ENCODE data around the gene CBFA2T2.

Gene CBFA2T2

DNA sequence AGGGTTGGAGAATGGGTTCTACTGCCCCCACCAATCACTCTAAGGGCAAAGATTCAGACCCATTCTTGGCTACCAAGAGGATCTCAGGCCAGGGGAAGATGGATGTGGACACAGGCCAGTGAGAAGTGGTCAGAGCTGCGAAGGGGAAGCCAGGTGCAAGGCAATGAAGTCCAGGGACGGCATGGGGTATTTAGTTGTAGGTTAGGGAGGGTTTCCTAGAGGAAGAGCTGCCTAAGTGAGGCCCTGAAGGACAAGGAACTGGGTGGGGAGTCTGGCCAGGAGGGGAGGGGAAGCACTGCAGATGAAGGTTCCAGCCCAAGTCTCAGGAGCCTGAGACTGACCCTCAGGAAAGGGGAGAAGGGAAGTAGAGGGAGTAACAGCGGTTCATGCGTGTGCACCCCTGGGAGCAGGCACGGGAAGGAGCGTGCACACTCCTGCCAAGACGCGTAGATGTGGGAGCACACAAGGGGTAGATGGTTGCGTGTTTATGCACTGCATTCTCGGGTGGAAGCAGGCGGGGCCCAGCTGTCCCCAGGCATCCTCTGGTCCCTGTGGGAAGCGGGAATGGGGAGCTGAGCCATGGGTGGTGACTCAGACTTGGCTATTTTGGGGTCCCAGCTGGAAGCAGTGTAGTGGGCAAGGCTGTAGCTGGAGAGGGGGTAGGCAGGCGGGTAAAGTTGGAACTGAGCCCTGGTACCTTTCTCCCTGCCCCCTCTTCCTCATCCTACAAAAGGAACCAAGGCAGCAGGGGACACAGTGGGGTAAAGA lies 180.2 kb downstream of the CBFA2T2 start:
- DNase-seq: no peak

DNA sequence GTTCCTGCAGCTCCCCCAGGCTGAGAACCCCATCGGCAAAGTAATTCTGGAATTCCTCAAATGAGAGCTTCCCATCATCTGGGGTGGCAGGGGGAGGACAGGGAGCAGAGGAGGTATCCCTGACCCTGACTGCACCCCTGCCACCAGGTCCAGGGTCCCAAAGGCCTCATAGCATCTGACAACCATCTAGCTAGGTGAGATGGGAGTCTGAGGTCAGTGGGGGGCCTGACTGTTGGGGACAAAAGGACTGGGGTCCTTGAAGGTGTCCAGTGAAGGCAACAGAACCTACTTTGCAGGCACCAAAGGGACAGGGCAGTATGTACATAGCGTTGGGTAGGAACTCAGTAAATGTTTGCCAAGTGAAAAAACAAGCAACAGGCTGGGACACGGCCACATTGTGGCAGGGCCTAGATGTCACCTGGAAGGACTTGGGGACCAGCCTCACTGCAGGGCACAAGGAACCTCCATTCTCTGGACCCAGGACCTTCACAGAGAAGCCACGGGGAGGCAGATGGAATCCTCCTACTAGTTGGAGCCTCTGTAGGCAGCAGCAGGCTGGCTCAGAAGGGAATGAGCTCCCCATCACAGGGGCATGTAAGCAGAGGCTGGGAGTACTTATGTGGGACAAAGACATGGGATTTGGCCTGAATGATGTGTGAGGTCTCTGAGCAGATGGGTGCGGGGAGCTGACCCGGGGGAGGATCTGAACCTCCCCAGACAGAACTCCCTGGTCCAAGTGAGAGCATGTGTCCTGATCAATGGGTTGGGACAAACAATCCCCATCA lies 181.0 kb downstream of the CBFA2T2 start:
- DNase-seq: no peak

DNA sequence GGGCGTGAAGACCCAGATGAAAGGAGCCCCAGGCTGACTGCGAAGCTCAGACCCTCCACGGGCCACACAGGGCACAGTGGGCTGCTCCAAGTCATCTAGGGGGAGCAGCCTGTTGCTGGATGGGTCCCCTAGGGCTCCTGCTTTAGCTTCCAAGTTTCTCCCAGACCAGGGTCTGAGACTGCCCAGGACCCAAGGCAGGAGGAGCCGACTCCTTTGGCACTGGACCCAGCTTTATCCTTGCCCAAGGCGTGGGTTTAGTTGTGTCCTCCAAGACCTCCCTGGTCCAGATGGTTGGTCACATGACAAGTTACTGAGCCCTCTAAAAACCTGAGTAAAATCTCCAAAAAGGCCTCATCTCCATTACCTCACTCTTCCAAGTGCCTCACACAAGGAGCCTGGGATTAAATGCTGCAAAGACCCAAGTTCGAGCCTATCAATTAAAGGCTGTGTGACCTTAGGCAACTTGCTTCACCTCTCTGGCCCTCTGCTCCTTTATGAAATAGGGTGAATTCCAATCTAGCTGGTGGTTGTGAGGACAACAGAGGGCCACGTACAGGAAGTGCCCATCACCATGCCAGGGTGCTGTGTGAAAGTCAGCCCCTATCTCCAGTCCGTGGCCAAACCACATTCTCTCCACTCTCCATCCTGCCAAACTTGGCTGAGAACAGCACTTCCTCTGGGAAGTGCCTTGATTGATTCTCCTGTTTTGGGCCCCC lies 181.8 kb downstream of the CBFA2T2 start:
- no peak for DNase-seq

DNA sequence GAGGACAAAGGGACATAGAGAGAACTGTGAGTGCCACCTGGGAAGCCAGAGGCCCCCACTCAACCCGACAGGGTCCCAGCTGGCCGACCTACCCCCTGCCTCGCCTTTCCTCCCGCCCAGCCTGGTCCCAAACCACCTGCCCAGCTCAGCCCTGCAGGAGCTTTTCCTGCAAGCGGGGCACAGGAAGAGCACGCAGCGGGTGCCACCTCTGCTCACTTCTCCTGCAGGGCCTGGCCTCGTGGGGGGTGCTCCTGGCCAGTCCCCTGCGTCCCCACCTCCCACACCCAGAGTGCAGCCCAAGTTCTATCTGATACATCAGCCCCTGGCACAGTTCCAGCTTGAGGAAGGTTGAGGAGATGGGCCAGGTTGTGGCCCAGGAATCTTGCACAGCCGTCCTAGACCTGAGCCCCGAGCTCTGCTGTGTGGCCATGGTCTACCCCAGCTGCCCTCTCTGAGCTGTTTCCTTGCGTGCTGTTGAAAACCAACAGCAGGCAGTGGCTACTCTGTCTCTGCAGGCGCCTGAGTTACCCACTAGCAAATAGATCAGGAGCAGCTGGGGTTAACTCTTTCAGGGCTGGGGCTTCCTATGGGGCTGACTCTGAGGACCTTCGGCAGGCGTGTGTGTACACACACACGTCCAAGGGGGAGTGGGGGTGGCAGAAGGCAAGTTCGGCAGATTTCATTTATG lies 182.7 kb downstream of the CBFA2T2 start:
- no peak for DNase-seq

DNA sequence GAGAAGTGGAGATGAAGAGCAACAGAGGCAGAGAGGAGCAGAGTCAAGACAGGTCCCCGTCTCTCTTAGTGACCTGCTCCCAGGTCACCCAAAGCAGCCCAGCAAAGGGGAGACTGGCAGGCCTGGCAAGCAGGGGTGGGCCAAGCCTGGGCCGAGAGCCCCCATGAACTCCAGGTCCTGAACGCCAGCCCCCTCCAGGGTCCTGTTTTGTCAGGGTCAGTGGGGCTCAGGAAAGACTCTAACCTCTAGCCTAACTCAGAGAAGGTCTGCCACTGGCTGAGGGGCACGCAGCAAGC lies 183.2 kb downstream of the CBFA2T2 start:
- DNase-seq: no peak

DNA sequence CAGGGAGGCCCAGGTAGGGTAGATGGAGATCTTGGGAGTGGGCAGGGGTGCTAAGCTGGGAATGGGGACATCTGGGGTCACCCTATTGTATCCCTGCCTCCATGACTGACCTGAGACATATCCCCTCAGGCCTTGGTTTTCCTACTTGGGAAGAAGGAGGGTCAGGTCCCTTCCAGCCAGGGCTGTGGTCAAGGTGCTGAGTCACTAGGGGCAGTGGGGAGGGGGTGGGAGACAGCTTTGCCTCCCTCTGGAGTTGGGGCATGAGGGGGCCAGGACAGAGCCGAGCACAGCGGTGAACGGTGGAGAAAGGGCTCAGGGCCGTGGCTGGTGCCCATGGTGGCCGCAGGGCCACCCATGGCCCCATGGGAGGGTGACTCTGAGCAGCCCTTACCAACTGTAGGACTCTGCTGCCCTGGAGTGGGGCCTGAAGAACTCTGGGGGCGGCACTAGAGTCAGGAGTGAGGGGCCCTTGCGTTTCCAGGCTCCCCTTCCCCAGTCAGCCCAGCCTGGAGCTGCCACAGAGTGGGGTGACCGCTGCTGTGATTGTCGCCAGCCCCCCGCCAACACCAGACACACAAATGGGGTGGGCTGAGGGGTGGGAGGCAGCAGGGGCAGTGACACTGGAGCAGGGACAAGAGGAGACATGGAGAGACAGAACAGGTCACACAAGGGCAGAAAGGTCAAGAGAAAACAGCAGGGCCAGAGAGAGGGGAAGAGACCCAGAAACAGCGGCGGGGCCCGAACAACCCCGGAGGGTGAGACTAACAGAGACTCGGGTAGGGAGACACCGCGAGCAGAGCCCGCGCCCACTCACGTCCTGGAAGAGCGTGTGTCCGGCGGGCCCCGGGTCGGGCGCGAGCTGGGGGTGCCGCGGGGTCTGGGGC lies 183.8 kb downstream of the CBFA2T2 start:
- DNase-seq: no peak

DNA sequence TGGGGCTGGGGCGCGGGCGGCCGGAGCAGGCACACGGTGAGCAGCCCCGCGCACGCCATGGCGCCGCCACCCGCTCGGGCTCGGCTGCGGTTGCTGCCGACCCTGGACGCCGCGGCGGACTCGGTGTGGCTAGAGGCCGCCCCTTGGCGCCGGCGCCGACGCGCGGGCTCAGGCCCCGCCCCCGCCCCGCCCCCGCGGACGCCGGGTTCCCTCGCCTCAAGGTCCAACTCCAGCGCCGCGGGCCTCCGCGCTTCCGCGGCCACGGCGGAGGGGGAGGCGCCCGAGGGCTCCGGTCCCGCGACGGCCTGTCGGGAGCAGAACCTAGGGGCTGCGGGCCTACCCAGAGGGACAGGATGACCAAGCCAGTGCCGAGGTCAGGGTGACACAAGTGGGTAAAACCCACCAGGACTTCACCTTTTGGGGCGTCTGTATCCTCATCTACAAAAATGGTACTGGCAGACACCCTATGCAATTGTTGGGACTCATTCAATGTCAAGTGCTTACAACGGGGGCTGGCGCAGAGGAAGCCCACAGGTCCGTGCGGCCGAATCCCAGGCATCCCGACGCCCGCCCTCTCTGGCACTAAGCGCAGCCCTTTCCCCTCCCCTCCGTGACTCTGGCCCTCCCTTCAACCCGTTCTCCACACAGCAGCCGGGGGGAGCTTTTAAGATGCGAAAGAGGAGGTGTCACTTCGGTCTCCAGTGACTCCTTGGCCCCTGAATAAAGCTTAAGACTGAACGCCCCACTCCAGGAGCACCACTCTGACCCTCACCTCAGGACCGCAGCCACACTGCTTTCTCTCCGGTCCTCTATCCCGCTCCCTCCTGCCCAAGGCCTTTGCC lies 184.6 kb downstream of the CBFA2T2 start, which contains the start of gene NECAB3:
NECAB3 (minus strand) TSS at position 135 of the 842 bp plus-strand sequence; CDS start at position 59, 76 bp downstream.
- DNase-seq: peak; percentile 71

DNA sequence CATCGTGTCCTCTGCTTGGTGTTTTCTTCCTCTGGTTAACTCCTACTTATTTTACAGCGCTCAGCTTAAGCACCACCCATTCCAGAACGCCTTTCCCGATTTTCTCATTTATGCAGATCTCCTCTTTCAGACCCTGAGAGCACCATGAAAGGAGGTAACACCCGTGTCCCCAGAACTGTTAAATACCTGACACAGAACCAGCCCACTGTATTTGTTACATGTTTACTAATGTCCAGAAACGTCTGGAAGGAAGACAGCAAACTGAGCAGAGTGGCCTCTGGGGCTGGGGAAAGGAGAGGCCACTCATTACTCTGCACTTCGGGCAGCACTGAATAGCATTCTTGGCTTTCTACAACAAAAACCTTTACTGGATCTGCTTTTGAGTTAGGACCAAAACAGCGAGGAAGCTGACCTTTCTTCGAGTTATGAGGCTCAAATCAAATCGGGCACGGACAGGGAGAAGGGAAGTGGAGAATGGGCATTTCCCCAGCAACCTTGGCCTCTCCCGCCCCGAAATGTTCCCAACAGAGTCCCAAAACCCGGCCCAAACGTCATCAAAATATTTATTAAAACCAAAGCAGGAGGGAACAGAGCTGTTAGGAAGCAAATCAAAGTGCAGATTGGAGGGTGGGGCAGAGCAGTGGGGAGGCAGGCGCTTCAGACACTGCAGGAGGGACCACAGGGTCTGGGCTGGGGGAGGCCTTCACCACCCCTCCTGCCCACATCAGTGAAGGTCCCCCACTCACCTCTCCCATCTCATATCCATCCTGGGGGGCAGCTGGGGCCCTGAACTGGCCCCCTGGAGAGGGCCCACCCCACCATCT lies 185.5 kb downstream of the CBFA2T2 start:
- no peak for DNase-seq

DNA sequence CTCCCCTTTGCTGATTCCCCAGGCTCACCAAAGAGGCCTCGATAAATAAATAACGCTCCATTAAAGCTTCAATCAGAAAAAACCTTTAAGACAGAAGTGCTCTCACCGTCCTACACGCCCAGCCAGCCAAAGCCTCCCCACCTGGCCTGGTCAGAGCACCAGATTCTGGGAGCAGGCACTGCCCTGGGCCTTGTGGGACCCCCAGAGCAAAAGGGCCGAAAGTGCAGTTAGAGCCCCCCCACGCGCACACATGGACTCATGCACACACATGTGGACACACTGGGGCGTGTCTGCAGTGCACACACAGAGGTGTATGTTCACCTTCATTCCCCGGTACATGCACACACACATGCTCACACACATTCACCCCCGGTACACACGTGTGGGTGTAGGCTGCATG lies 186.2 kb downstream of the CBFA2T2 start:
- DNase-seq: no peak

DNA sequence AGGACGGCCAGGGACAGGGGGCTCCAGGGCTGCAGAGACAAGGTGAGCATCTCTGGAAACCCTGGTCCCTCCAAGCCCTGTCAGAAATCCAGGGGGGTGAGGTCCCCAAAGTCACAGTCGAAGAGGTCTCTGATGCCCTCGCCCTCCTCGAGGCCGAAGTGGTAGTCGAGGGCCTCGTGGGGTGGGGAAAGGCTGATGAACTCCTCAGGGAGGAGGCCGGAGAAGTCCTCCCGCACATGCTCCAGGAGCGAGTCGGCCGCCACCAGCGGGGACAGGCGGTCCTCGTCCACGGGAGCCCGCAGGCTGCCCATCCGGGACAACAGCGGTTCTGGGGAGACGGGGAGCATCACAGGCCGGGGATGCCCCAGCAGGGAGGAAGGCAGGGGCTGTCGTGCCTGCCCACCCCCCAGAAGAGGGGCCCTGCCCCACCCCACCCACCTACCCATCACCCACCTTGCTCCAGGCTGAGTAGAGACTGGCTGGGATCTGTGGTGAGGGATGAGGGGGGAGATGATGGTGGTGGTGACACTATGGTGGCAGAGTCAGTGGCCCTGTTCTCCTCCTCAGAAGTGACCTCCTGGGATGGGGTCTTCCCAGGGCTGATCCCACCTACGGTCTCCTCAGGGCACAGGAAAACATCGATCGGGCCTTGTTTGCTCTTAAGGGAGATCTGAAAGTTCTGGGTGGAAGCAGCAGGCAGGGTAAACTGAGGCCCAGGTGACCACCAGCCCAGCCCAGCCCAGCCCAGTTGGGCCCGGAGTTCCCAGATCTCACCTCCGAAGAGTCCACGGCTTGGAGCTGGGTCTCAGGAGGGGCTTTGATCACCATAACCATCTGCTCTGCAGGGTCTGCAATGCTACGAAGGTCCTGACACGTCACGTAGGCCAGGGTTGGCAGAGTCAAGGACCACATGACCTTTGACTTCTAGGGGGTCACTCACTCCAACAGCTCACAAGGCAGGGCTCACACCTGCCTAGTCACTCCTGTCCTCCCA lies 187.1 kb downstream of the CBFA2T2 start:
- no peak for DNase-seq

DNA sequence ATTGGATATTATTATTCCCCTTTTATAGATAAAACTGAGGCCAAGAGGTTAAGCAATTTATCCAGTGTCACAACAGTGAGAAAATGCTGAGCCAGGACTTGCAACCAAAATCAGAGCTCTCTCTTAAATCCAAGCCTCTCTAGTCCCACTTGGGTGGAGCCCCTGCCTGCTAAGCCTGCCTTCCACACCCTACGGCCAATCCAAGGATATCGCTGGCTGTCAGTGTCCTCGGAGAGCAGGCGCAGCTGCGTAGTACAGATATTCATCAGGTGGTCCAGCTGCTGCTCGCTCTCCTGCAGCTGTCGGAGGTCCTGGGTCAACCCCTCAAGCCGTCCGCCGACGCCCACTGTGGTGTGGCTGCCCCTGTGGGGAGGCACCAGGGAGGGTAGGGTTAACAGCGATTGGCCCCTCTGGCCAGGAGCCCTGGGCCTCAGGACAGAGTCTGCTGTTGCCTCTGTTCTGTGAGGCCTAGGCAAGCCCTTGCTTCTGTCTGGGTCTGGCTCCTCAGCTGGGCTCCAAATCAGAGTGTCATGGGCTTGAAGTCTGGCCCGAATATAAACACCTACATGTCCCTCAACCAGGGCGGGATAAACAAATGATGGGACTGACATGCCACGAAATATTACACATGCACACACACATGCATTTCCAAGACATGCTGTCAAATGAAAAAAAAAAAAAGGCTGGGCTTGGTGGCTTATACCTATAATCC lies 188.3 kb downstream of the CBFA2T2 start:
- no peak for DNase-seq

DNA sequence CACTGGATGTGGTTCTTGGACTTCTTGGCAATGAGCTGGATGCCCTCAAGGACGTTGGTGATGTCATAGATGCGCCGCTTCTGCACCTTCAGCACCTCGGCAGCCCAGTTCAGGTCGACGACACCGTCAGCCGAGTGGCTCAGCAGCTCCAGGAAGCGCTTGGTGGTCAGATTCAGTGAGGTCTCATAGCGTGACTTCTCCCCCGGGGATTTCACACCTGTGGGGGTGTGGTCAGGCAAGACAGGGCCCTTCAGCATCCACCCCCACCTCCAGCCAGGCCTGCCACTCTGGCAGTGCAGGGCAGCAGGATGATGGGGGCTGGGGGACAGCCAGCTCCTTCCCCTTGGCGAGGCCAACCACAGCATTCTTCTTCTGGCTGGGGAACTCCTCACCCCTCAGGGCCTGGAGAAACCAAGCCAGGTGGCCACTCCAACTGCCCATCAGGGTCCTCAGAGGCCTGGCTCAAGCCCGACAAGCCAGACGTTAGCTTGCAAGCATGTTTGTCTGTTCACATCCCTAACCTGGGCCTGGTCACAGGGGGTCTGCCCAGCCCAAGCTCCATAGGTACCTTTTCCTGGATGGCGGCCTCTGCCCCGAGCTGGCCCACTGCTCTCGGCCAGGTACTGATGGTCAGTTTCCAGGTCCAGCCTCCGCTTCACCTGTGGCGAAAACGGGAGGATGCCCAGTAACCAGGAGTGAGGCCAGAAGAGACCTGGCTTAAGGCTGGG lies 190.0 kb downstream of the CBFA2T2 start:
- DNase-seq: peak; percentile 49

DNA sequence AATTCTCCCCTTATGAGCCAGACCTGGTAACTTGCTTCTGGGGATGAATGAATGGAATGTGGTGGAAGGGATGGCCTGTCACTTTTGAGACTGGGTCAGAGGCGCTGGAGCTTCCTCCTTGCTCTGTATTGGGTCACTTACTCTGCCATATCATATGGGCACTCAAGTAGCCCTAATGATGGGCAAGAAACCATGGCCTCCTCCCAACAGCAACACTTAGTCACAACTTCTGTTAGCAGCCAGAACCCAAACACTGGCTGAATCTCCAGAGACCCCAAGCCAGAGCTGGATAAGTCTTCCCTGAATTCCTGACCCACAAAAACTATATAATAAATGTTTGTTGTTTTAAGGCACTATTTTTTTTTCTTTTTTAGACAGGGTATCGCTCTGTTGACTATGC lies 190.8 kb downstream of the CBFA2T2 start:
- no peak for DNase-seq

DNA sequence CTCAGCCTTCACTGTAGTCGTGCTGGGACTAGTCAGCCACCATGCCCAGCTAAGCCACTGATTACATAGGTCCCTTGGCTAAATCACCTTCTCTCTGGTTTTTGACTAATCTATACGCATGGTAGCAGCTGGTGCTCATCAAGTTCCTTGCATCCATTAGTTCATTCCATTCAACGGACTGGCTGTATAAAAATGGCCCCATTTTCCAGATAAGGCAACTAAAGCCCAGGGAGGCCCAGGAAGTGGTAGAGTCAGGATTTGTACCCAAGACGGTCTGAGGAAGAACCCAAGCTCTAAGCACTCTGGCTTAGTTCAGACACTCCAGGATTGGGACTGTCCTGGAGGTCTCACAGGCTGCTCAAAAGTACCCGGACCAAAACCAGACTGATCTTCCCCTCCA lies 191.4 kb downstream of the CBFA2T2 start:
- no peak for DNase-seq

DNA sequence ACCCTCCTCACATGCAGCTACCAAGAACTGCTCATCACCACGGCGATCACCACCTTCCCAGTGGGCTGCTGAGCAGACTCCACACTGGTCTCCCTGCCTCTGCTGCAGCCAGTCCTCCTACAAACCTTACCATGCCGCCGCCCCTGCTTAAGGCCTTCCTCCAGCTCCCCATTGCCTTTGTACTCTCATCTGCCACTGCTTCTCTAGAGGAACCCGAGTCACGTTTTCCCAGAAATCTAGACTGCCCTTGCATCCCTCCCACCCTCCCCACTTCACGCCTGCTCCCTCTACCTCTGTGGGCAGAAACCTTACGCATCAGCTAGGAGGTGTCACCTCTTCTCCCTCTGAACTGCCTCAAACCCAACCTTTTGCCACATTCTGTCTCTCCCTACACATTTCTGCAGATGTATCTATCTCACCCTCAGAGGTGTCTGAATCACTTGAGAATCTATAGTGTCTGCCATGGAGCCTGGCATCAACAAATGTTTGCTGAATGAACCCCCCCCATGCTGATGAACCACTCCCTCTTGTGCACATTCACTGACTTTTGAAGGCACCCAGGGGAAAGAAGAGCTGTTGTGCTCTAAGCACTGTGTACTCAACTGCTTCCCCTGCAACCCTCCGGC lies 191.9 kb downstream of the CBFA2T2 start:
- DNase-seq: no peak

DNA sequence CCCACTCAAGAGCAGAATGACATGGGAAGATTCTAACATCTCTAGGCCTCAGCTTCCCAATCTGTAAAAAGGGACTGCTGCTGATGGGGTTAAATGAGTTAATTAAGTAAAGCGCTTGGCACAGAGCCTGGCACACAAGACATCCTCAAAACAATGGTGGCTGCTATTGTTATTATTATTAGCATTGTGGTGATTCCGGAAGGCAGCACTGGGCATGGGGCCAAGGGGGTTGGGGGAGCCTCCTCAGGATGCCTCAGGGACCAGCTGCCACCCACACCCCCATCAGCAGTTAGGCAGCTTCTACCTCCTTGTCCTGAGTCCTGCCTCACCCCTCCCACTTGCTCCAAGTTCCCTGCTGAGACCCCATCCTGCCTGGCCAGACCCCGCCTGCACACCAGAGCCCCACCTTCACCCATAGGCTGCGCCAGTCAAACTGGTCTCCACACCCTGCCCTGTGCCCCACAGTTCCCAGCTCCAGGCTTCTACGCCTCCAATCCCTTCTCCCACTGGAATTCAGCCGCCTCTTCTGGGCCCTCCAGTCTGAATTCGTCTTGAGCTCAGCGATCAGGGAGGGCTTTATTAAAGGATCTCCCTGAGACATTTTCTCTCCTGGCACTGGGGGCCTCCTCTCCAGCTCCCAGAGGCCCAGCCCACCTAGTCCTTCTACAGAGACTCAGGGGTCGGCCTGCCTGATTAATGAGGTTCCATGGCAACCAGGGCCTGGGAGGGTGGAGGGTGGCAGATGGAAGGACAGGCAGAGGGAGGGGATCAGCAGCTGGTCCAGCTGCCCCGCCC lies 194.8 kb downstream of the CBFA2T2 start:
- no peak for DNase-seq

All from activated T-cell treated with anti-CD3 and anti-CD28 coated beads, Interleukin-2, amount 50 U/mL, for 1 hour (primary cell).